ENCODE data around the gene C16orf90. TPM values are rescaled to one million over a fixed set of nuclear protein-coding genes. Genes with fewer than 3 reads are reported as not detected.

C16orf90 gene
- polyA plus RNA-seq, 3 donors: not detected

GRCh38 chr16:3498988-3499387 is 3.7 kb upstream of the C16orf90 start:
- Histone ChIP-seq H3K27me3 (ENCODE audit: control insufficient read depth in 2 of 2, insufficient read depth in 2 of 2, low read length in 2 of 2) (no peaks in the 10 kb centered on the region), H3K9ac (ENCODE audit: insufficient read depth, low read length, poor library complexity, severe bottlenecking) (no peak overlapping the region), H3K79me2 (ENCODE audit: insufficient read depth, low read length) (no peaks in the 10 kb centered on the region), H3K4me3 (replicated peaks in 1 of 3; ENCODE audit: low read depth in 2 of 3, low read length in 3 of 3) (no peak overlapping the region), H3K36me3 (replicated peaks in 1 of 2; ENCODE audit: control insufficient read depth in 1 of 2, insufficient read depth in 2 of 2, low read length in 2 of 2) (no peaks in the 10 kb centered on the region), H4K20me1 (ENCODE audit: insufficient read depth, low read length) (no peaks in the 10 kb centered on the region), H3K4me1 (ENCODE audit: control insufficient read depth in 1 of 2, insufficient read depth in 2 of 2, low read length in 2 of 2) (peaks cover 16 to 23% of the 10 kb centered on the region in 2 donors), H3K9me3 (replicated peaks in 1 of 2; ENCODE audit: control insufficient read depth in 1 of 2, insufficient read depth in 1 of 2, low read length in 2 of 2) (no peaks in the 10 kb centered on the region), H2AFZ (ENCODE audit: insufficient read depth, low read depth, low read length, poor library complexity, severe bottlenecking) (no peak overlapping the region), H3K4me2 (replicated peaks; ENCODE audit: extremely low read depth, low read length, poor library complexity, severe bottlenecking) (no peak overlapping the region), H3K27ac (ENCODE audit: low read depth in 1 of 2, low read length in 2 of 2) (no peak overlapping the region)
- Mint-ChIP-seq H3K27me3 (ENCODE audit: low read depth in 3 of 3) (peaks cover 4 to 13% (median 6%) of the 10 kb centered on the region in 3 donors), H3K27ac (no peak overlapping the region), H3K9me3 (peaks cover 0 to 5% (median 3%) of the 10 kb centered on the region in 7 donors), H3K36me3 (no peaks in the 10 kb centered on the region), H3K4me1 (peaks cover 23% of the 10 kb centered on the region), H3K4me3 (no peak overlapping the region)
- intact Hi-C loops (cut with micrococcal nuclease): loop anchor here in 1 of 2 donors (5.0 kb wide), 1 partner anchor 37 kb away; no protein-coding TSS in a partner anchor
- WGBS (ENCODE audit: insufficient coverage): 98% methylated on average over 13 of the region's 16 CpGs
- DNase-seq: no peak
- TF ChIP-seq CTCF (IDR thresholded peaks at IDR 0.05): no peak

DNA sequence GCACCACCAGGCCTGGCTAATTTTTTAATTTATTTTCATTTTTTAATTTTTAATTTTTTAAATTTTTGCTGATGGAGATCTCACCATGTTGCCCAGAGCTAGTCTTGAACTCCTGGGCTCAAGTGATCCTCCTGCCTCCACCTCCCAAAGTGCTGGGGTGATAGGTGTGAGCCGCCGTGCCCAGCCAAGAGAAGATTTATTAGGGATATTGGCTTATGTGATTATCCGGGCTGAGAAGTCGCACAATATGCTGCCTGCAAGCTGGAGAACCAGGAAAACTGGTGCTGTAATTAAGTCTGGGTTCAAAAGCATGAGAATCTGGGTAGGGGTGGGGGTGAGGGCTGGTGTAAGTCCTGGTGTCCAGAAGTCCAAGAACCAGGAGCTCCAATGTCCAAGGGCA is 2.5 kb upstream of the C16orf90 start:
- Histone ChIP-seq H3K27me3 (ENCODE audit: control insufficient read depth in 2 of 2, insufficient read depth in 2 of 2, low read length in 2 of 2) (no peaks in the 10 kb centered on the region), H3K4me1 (ENCODE audit: control insufficient read depth in 1 of 2, insufficient read depth in 2 of 2, low read length in 2 of 2) (peaks cover 16 to 23% of the 10 kb centered on the region in 2 donors), H3K4me2 (replicated peaks; ENCODE audit: extremely low read depth, low read length, poor library complexity, severe bottlenecking) (no peak overlapping the region), H3K36me3 (replicated peaks in 1 of 2; ENCODE audit: control insufficient read depth in 1 of 2, insufficient read depth in 2 of 2, low read length in 2 of 2) (no peaks in the 10 kb centered on the region), H4K20me1 (ENCODE audit: insufficient read depth, low read length) (no peaks in the 10 kb centered on the region), H3K79me2 (ENCODE audit: insufficient read depth, low read length) (no peaks in the 10 kb centered on the region), H3K9me3 (replicated peaks in 1 of 2; ENCODE audit: control insufficient read depth in 1 of 2, insufficient read depth in 1 of 2, low read length in 2 of 2) (no peaks in the 10 kb centered on the region), H3K9ac (ENCODE audit: insufficient read depth, low read length, poor library complexity, severe bottlenecking) (no peak overlapping the region), H3K4me3 (replicated peaks in 1 of 3; ENCODE audit: low read depth in 2 of 3, low read length in 3 of 3) (no peak overlapping the region), H2AFZ (ENCODE audit: insufficient read depth, low read depth, low read length, poor library complexity, severe bottlenecking) (no peak overlapping the region), H3K27ac (ENCODE audit: low read depth in 1 of 2, low read length in 2 of 2) (no peak overlapping the region)
- Mint-ChIP-seq H3K27me3 (ENCODE audit: low read depth in 3 of 3) (peaks cover 2 to 13% (median 6%) of the 10 kb centered on the region in 3 donors), H3K27ac (no peak overlapping the region), H3K4me3 (no peak overlapping the region), H3K4me1 (peaks cover 23% of the 10 kb centered on the region), H3K36me3 (no peaks in the 10 kb centered on the region), H3K9me3 (peaks cover 0 to 5% (median 3%) of the 10 kb centered on the region in 7 donors)
- intact Hi-C loops (cut with micrococcal nuclease): loop anchor here in 1 of 2 donors (5.0 kb wide), 1 partner anchor 35 kb away; no protein-coding TSS in a partner anchor
- no peak for TF ChIP-seq CTCF (IDR thresholded peaks at IDR 0.05)
- DNase-seq: no peak
- WGBS (ENCODE audit: insufficient coverage): 100% methylated on average over 3 of the region's 4 CpGs
